Right lobe of liver (tissue), 6 donors: ENCODE data around the gene CNEP1R1. TPM values are rescaled to one million over a fixed set of nuclear protein-coding genes. Genes with fewer than 3 reads are reported as not detected.

Experiments
- ATAC-seq, 4 donors: fragments of 200-7000 bp; cut with Tn5 transposase; one replicate each; pipeline ENCODE4 v1.9.1; 2020; ENCODE audit warnings: mild to moderate bottlenecking in 4 of 4, moderate library complexity in 4 of 4
- DNase-seq, 3 donors: peaks; one replicate each; pipeline ENCODE4 v3.0.0-alpha.2; 2020
- H3K27ac ChIP-seq, 3 donors: fragments of 200-600 bp; one replicate each; pipeline ENCODE4 v1.8.0; 2022
- H3K27me3 ChIP-seq, 2 donors: fragments of 200-600 bp; one replicate each; pipeline ENCODE4 v1.8.0; 2022
- H3K36me3 ChIP-seq, 4 donors: fragments of 200-600 bp; sonication (generic) in 1 of 4; one replicate each; pipeline versions ENCODE4 v1.5.1 to v1.8.0; 2017 to 2022; ENCODE audit warnings: control low read depth in 1 of 4
- H3K4me1 ChIP-seq, 4 donors: fragments of 200-600 bp; sonication (generic) in 1 of 4; one replicate each; pipeline versions ENCODE4 v1.5.1 to v1.8.0; 2017 to 2022; ENCODE audit warnings: control low read depth in 1 of 4
- H3K4me3 ChIP-seq, 3 donors: fragments of 200-600 bp; one replicate each; pipeline ENCODE4 v1.8.0; 2022
- H3K9me3 ChIP-seq, 4 donors: fragments of 200-600 bp; sonication (generic) in 1 of 4; one replicate each; pipeline versions ENCODE4 v1.5.1 to v1.8.0; 2017 to 2022; ENCODE audit warnings: control low read depth in 1 of 4
- POLR2A ChIP-seq: fragments of 450-650 bp; IDR thresholded peaks from one replicate; pipeline ENCODE4 v1.6.1; 2017; ENCODE audit warnings: antibody characterized with exemption, mild to moderate bottlenecking
- WGBS: methylation state at CpG from one replicate; pipeline ENCODE4 v1.1.6; 2018; ENCODE audit warnings: low coverage, low lambda C conversion rate; ENCODE audit not compliant: insufficient coverage; ENCODE audit errors: missing lambda C conversion rate; 5-methylcytosine and 5-hydroxymethylcytosine counted together
- intact Hi-C, 2 donors: fragments of 100-400 bp; cut with DNase I; formaldehyde crosslinking; loops; one replicate each; pipeline versions ENCODE4 v1.11.2 to v1.14.1; 2022
- total RNA-seq, 6 experiments: library from RNA; depleted of rRNA in 2 of 6; stranded (reverse); fragments of >200 nt in 2 of 6; fragmentation: NEBNext Ultra II Directional in 3 of 6; extraction: Animal tissue kit (Norgen Biotek cat#: 25700) in 3 of 6; gene quantifications; one replicate each; pipeline versions ENCODE4 v1.1.0 to v1.2.4, GENCODE V29; 2016 to 2023
- TF ChIP-seq, protein P1 (sequence below), 4 donors: fragments of 200-600 bp in 3 of 4; fragments of 450-650 bp in 1 of 4; IDR thresholded peaks; one replicate each; pipeline versions ENCODE4 v1.5.1 to v1.8.0; 2016 to 2022; ENCODE audit warnings: antibody characterized with exemption in 4 of 4, mild to moderate bottlenecking in 2 of 4
- donor health status: DM: no; HTN: yes; CAD: no.
- donor health status: DM: no; HTN: no; CAD: no.
- donor health status: DM: no; HTN: no; CAD: no.
- donor health status: DM: no; HTN: yes; CAD: no.
- donor health status: DM: no; HTN: yes; CAD: no.

Gene CNEP1R1
- total RNA-seq, 6 experiments from 2014 or later: 6.0 to 9.6 (median 7.5) TPM

DNA sequence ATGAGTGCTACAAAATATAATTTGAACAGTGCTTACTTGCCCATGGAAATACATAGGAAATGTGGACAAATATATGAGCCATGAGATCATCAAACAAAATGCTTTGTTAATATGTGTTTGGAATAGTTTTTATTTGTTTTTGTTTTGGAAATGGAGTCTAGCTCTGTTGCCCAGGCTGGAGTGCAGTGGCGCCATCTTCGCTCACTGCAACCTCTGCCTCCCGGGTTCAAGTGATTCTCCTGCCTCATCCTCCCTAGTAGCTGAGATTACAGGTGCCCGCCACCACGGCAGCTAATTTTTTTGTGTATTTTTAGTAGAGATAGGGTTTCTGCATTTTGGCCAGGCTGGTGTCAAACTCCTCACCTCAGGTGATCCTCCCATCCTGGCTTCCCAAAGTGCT lies 2.8 kb downstream of the CNEP1R1 start:
- H3K4me1 ChIP-seq: peaks cover 0 to 9% (median 0%) of the 10 kb centered on the region in 4 donors
- 100% methylated on average over 2 of the region's 5 CpGs for WGBS
- no peak for ATAC-seq
- peaks cover 0 to 8% (median 0%) of the 10 kb centered on the region in 4 donors for H3K36me3 ChIP-seq
- no peak for TF ChIP-seq POLR2A
- TF ChIP-seq, protein P1, sequence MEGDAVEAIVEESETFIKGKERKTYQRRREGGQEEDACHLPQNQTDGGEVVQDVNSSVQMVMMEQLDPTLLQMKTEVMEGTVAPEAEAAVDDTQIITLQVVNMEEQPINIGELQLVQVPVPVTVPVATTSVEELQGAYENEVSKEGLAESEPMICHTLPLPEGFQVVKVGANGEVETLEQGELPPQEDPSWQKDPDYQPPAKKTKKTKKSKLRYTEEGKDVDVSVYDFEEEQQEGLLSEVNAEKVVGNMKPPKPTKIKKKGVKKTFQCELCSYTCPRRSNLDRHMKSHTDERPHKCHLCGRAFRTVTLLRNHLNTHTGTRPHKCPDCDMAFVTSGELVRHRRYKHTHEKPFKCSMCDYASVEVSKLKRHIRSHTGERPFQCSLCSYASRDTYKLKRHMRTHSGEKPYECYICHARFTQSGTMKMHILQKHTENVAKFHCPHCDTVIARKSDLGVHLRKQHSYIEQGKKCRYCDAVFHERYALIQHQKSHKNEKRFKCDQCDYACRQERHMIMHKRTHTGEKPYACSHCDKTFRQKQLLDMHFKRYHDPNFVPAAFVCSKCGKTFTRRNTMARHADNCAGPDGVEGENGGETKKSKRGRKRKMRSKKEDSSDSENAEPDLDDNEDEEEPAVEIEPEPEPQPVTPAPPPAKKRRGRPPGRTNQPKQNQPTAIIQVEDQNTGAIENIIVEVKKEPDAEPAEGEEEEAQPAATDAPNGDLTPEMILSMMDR (IDR thresholded peaks at IDR 0.05): no peak
- no peak for DNase-seq
- H3K4me3 ChIP-seq: no peak overlapping the region
- intact Hi-C loops: loop anchor here in 1 of 2 donors (10.0 kb wide), 1 partner anchor 187 kb away; no protein-coding TSS in a partner anchor
- no peaks in the 10 kb centered on the region for H3K27me3 ChIP-seq
- H3K9me3 ChIP-seq: no peaks in the 10 kb centered on the region
- no peak overlapping the region for H3K27ac ChIP-seq

DNA sequence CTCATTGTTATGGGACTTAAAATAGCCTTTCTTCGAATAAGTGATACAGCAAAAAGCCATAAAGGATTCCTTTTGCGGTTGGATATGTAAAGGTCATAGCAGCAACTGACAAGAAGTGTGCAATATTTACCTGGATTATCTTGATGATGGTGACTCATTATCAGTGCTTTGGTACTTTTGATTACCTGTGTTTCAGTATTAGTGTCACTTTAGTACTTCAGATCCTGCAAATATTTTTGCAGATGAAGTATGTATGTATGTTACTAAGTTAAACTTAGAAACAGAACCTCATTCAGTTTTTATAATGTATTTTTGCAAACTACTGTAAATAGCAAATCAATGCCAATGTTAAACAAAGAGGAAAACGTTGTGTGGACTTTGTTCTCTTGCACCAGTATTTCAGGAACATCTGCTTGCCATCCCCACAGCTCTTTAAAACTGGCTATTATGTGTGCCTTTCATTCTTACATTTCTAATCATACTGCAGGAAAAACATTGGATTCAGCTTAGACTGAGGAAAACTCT lies 10.5 kb downstream of the CNEP1R1 start:
- ATAC-seq (peak; percentile 65 to 90 (median 74)), DNase-seq (no peak)
- TF ChIP-seq, protein P1 (IDR thresholded peaks at IDR 0.05): no peak
- TF ChIP-seq POLR2A: no peak
- WGBS: 40% methylated on average over 3 of the region's 3 CpGs
- H3K27me3 ChIP-seq: no peaks in the 10 kb centered on the region
- H3K27ac ChIP-seq: peak overlapping the region in 2 of 3 donors; percentile 6 to 16
- no peak overlapping the region for H3K4me3 ChIP-seq
- H3K9me3 ChIP-seq: no peaks in the 10 kb centered on the region
- intact Hi-C loops: no loop called here
- H3K4me1 ChIP-seq: peaks cover 0 to 12% (median 3%) of the 10 kb centered on the region in 4 donors
- peaks cover 0 to 4% (median 0%) of the 10 kb centered on the region in 4 donors for H3K36me3 ChIP-seq

DNA sequence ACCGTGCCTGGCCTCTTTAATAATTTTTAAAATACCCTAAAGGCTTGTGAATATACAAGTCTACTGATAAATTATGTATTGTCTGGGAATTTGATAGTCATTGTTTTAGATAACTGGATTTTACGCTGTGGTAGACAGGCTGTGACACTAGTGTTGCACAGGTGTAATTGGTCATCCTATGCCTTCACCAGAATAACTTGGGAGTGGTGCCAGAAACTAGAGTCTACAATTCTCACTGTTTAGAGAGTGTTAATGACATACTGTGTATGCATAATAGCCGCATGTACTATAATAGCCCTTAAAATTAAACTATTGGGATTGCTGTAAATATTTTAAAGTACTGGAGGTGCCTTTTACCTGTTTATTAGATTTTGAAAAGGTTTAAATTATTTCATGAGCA lies 11.4 kb downstream of the CNEP1R1 start:
- Histone ChIP-seq H3K36me3 (peaks cover 0 to 4% (median 0%) of the 10 kb centered on the region in 4 donors), H3K27me3 (no peaks in the 10 kb centered on the region), H3K9me3 (no peaks in the 10 kb centered on the region), H3K4me3 (no peak overlapping the region), H3K27ac (no peak overlapping the region), H3K4me1 (peaks cover 0 to 12% (median 3%) of the 10 kb centered on the region in 4 donors)
- intact Hi-C loops: no loop called here
- no peak for TF ChIP-seq POLR2A
- TF ChIP-seq, protein P1 (IDR thresholded peaks at IDR 0.05): no peak
- DNase-seq (no peak), ATAC-seq (no peak)
- WGBS: 92% methylated on average over 3 of the region's 3 CpGs

DNA sequence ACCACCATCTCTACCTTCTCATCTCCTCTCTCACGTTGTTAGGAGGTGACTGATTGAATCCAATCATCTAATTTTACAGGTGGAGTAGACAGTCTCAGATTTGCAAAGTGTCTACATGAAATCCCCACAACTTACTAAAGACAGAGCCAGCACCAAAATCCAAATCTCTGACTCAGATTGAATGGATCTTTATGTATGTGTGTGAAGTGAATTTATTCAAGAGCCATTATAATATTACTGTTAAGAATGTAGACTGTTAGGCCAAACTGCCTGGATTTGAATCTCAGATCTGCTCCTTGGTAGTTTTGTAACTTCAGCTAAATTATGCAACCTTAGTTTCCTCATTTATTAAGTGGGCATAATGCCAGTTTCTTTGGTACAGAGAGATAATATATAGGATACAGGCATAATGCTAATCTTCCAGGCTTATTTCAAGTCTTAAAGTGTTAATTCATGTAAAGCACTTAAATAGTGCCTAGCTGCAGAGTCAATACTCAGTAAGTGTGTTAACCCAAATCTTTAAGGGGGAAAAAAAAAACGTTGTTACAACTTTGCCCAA lies 12.7 kb downstream of the CNEP1R1 start:
- DNase-seq (no peak), ATAC-seq (peak in 1 of 4 donors; percentile 25)
- Histone ChIP-seq H3K27me3 (no peaks in the 10 kb centered on the region), H3K4me3 (no peak overlapping the region), H3K9me3 (no peaks in the 10 kb centered on the region), H3K36me3 (peaks cover 0 to 4% (median 0%) of the 10 kb centered on the region in 4 donors), H3K27ac (peak overlapping the region in 2 of 3 donors; percentile 13 to 27), H3K4me1 (peaks cover 0 to 12% (median 3%) of the 10 kb centered on the region in 4 donors)
- intact Hi-C loops: no loop called here
- TF ChIP-seq, protein P1 (IDR thresholded peaks at IDR 0.05): no peak
- no peak for TF ChIP-seq POLR2A
- WGBS: 34% methylated on average over 2 of the region's 2 CpGs
